Heart left ventricle (tissue), 16 donors: Measurements from ENCODE around the gene SHISA2. TPM values are rescaled to one million over a fixed set of nuclear protein-coding genes. Genes with fewer than 3 reads are reported as not detected.

Experiments used
- ATAC-seq, 4 donors: fragments of 200-7000 bp; cut with Tn5 transposase; one replicate each; pipeline ENCODE4 v1.9.1; 2020 to 2022; ENCODE audit warnings: moderate library complexity in 4 of 4, mild to moderate bottlenecking in 3 of 4, moderate number of reproducible peaks in 1 of 4
- DNase-seq, 5 donors: peaks; one replicate each; pipeline ENCODE4 v3.0.0-alpha.2; 2020
- H3K27ac ChIP-seq, 12 donors: fragments of 200-600 bp; sonication (generic) in 4 of 12; one replicate each; pipeline versions ENCODE4 v1.5.0 to v1.8.0; 2016 to 2022; ENCODE audit warnings: mild to moderate bottlenecking in 2 of 12
- H3K27me3 ChIP-seq, 9 donors: fragments of 200-600 bp; sonication (generic) in 2 of 9; one replicate each; pipeline versions ENCODE4 v1.5.1 to v1.8.0; 2016 to 2022; ENCODE audit warnings: mild to moderate bottlenecking in 3 of 9
- H3K36me3 ChIP-seq, 9 donors: fragments of 200-600 bp; sonication (generic) in 2 of 9; one replicate each; pipeline versions ENCODE4 v1.5.0 to v1.8.0; 2018 to 2022; ENCODE audit warnings: mild to moderate bottlenecking in 2 of 9
- H3K4me1 ChIP-seq, 12 donors: fragments of 200-600 bp; sonication (generic) in 4 of 12; one replicate each; pipeline versions ENCODE4 v1.5.0 to v1.8.0; 2016 to 2022; ENCODE audit warnings: mild to moderate bottlenecking in 3 of 12
- H3K4me3 ChIP-seq, 12 donors: fragments of 200-600 bp; sonication (generic) in 4 of 12; one replicate each; pipeline versions ENCODE4 v1.5.0 to v1.8.0; 2017 to 2022; ENCODE audit warnings: mild to moderate bottlenecking in 9 of 12, moderate library complexity in 4 of 12
- H3K9me3 ChIP-seq, 12 donors: fragments of 200-600 bp; sonication (generic) in 4 of 12; one replicate each; pipeline versions ENCODE4 v1.5.0 to v1.8.0; 2016 to 2022; ENCODE audit warnings: mild to moderate bottlenecking in 1 of 12
- POLR2A ChIP-seq, 2 donors: fragments of 450-650 bp; IDR thresholded peaks; one replicate each; pipeline ENCODE4 v1.6.1; 2017; ENCODE audit warnings: antibody characterized with exemption in 2 of 2, mild to moderate bottlenecking in 2 of 2, moderate library complexity in 2 of 2
- WGBS, 4 donors: extraction: QIAGEN DNeasy Blood & Tissue Kit in 2 of 4; methylation state at CpG; one replicate each; pipeline versions ENCODE4 v1.1.5 to v1.1.7; 2013 to 2018; 5-methylcytosine and 5-hydroxymethylcytosine counted together
- intact Hi-C, 10 donors: fragments of 100-400 bp; cut with DNase I; formaldehyde crosslinking; loops; one replicate each; pipeline versions ENCODE4 v1.11.1 to v1.14.2; 2022
- polyA plus RNA-seq, 2 donors: library from polyadenylated mRNA; stranded (reverse); fragments of 200-250 nt; gene quantifications; one replicate each; pipeline ENCODE4 v1.2.3, GENCODE V29; 2013
- total RNA-seq, 9 donors: library from RNA; depleted of rRNA in 2 of 9; stranded (reverse); fragments of >200 nt in 2 of 9; fragmentation: NEBNext Ultra II Directional in 3 of 9; extraction: Animal tissue kit (Norgen Biotek cat#: 25700) in 3 of 9; gene quantifications; one replicate each; pipeline versions ENCODE4 v1.1.0 to v1.2.4, GENCODE V29; 2016 to 2023
- TF ChIP-seq, protein P1 (sequence below), 12 donors: fragments of 200-600 bp; sonication (generic) in 4 of 12; IDR thresholded peaks; one replicate each; pipeline versions ENCODE4 v1.5.0 to v1.8.0; 2018 to 2022; ENCODE audit warnings: antibody characterized with exemption in 12 of 12, mild to moderate bottlenecking in 5 of 12
- donor health status: ischemic (EF 13 %, LVEDD 7.1; RV severe dilation, severe dysfunction).
- donor health status: healthy with polysubstance abuse.
- donor health status: DM: no; HTN: yes; CAD: no.
- donor health status: DM: no; HTN: no; CAD: no.
- donor health status: ischemic (EF 25% LVEDD 6.9; RV normal size, moderate dysfunction).
- donor health status: ischemic (EF 25% LVEDD 5.7; RV mildly dilated, moderate dysfunction).
- donor health status: healthy.
- donor health status: DM: yes; HTN: yes; CAD: no.
- donor health status: ischemic (EF 35%, LVEDD 5.7; RV mildly dilated, moderate dysfunction).
- donor health status: nonischemic (EF 11% LVEDD 7.7; RV severe dilation, severe dysfunction).
- donor health status: DM: yes; HTN: yes; CAD: no.
- donor health status: PGD.
- donor health status: ischemic (EF 29% LVEDD 5.4; RV normal size, mild dysfunction).
- donor health status: nonischemic (EF 23%, LVEDD 6.1; RV moderate dilation, normal function).

Gene SHISA2
- total and polyA plus RNA-seq, 11 donors: 0.08 to 0.72 (median 0.12) TPM; not detected in 1

DNA sequence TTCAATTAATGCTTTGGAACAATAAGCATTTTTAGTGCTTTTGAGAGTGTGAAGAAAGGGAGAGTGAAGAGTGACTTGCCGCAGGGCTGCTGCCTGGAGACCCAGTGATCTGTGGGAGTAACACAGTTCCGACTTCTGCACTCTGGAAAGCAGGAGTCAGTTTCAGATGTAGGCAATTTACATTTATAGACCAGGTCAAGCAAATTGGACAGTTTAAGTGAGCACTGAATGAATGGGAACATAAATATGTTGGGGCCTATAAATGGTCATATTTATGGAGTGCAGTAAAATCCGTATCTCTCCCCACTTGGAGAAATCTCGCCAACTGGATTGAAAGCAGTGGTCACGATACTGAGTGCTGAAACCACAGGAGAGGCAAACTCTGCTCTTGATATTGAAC, 9.4 kb upstream of the SHISA2 start:
- intact Hi-C loops: loop anchor here in 5 of 10 donors (5.0 to 10.0 kb wide), 2 partner anchors 226 to 489 kb away; no protein-coding TSS in a partner anchor
- Histone ChIP-seq H3K27ac (no peak overlapping the region), H3K36me3 (no peaks in the 10 kb centered on the region), H3K27me3 (peaks cover 0 to 11% (median 3%) of the 10 kb centered on the region in 9 donors), H3K9me3 (no peaks in the 10 kb centered on the region), H3K4me3 (no peak overlapping the region), H3K4me1 (no peaks in the 10 kb centered on the region)
- DNase-seq (no peak), ATAC-seq (no peak)
- TF ChIP-seq, protein P1, sequence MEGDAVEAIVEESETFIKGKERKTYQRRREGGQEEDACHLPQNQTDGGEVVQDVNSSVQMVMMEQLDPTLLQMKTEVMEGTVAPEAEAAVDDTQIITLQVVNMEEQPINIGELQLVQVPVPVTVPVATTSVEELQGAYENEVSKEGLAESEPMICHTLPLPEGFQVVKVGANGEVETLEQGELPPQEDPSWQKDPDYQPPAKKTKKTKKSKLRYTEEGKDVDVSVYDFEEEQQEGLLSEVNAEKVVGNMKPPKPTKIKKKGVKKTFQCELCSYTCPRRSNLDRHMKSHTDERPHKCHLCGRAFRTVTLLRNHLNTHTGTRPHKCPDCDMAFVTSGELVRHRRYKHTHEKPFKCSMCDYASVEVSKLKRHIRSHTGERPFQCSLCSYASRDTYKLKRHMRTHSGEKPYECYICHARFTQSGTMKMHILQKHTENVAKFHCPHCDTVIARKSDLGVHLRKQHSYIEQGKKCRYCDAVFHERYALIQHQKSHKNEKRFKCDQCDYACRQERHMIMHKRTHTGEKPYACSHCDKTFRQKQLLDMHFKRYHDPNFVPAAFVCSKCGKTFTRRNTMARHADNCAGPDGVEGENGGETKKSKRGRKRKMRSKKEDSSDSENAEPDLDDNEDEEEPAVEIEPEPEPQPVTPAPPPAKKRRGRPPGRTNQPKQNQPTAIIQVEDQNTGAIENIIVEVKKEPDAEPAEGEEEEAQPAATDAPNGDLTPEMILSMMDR (IDR thresholded peaks at IDR 0.05): no peak
- no peak for TF ChIP-seq POLR2A (IDR thresholded peaks at IDR 0.05)
- WGBS, 4 donors: 79 to 94% (median 86%) methylated on average over 5 of the region's 5 CpGs

DNA sequence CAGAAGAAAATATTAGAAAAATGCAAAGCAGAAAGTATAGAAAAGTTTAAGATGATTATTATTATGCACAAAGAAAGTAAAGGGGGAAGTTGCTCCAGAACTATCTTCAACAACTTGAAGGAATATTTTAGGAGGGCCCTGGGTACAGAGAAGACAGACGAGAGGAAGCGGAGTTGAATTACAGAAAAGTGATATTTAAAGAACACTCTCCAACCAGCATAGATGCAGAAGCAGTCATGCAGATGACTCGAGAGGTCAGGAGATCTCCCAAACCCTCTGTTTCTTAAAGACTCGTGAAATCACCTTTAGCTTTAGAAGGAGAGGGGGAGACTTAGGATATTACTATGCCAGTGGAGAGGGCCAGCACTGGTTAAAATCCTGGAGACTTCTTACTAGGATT, 8.5 kb upstream of the SHISA2 start:
- 79 to 85% (median 83%) methylated on average over 4 of the region's 4 CpGs for WGBS, 4 donors
- Histone ChIP-seq H3K4me3 (no peak overlapping the region), H3K36me3 (no peaks in the 10 kb centered on the region), H3K27me3 (peaks cover 0 to 14% (median 5%) of the 10 kb centered on the region in 9 donors), H3K27ac (no peak overlapping the region), H3K9me3 (no peaks in the 10 kb centered on the region), H3K4me1 (no peaks in the 10 kb centered on the region)
- TF ChIP-seq POLR2A (IDR thresholded peaks at IDR 0.05): no peak
- TF ChIP-seq, protein P1 (IDR thresholded peaks at IDR 0.05): no peak
- DNase-seq (no peak), ATAC-seq (no peak)
- intact Hi-C loops: loop anchor here in 5 of 10 donors (5.0 to 10.0 kb wide), 2 partner anchors 226 to 488 kb away; no protein-coding TSS in a partner anchor

DNA sequence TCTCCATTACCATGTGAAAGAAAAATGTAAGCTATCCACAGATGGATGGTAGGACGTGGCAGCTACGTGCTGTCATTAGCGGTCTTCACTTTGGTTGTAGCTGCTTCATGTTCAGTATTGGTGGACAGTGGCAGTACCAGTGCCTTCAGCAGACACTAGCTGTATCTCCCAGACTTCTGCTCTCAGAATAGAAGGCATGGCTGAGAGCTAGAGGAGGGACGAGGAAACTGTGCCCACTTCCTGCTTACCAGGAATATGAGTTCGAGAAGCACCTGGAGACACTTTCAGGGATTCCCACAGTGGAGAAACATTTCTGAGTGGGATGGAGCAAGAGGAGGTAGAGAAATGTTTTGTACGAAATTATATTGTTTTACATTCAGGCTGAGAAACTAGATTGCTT, 6.9 kb upstream of the SHISA2 start:
- Histone ChIP-seq H3K27me3 (peaks cover 0 to 27% (median 6%) of the 10 kb centered on the region in 9 donors), H3K4me3 (no peak overlapping the region)
- DNase-seq: no peak

DNA sequence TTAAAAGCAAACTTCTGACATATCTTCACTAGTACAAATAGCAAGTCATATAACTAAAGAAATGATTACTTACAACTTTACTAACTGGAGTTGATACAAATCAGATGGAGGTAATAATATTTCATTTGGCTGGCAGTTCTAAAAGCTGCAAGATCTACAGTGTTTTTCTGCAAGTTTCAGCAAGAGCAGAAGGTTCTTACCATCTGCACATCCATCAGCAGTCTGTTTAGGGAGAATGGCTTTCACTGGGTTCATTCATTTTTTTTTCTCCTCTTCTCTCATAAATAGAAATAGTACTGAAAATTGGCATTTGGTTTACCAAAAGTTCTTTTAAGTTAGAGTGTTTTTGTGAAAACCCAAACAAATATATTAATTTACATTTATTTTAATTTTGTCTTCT, 3.1 kb upstream of the SHISA2 start:
- peaks cover 5 to 65% (median 40%) of the 10 kb centered on the region in 9 donors for H3K27me3 ChIP-seq
- intact Hi-C loops: no loop called here
- DNase-seq (no peak), ATAC-seq (no peak)
- no peaks in the 10 kb centered on the region for H3K36me3 ChIP-seq
- H3K9me3 ChIP-seq: no peaks in the 10 kb centered on the region
- H3K4me3 ChIP-seq: no peak overlapping the region
- H3K4me1 ChIP-seq: peaks cover 0 to 27% (median 8%) of the 10 kb centered on the region in 12 donors
- TF ChIP-seq, protein P1 (IDR thresholded peaks at IDR 0.05): no peak
- TF ChIP-seq POLR2A (IDR thresholded peaks at IDR 0.05): no peak
- H3K27ac ChIP-seq: no peak overlapping the region

More for the DNA sequence above, 6.9 kb upstream of the SHISA2 start:
- ATAC-seq: no peak
- H3K27ac ChIP-seq: no peak overlapping the region
- intact Hi-C loops: no loop called here
- no peaks in the 10 kb centered on the region for H3K9me3 ChIP-seq
- TF ChIP-seq, protein P1 (IDR thresholded peaks at IDR 0.05): no peak
- TF ChIP-seq POLR2A (IDR thresholded peaks at IDR 0.05): no peak
- 75 to 77% (median 76%) methylated on average over 6 of the region's 6 CpGs for WGBS, 4 donors
- H3K36me3 ChIP-seq: no peaks in the 10 kb centered on the region
- H3K4me1 ChIP-seq: no peaks in the 10 kb centered on the region
